ENCODE results near the gene APEX1. TPM values are rescaled to one million over a fixed set of nuclear protein-coding genes. Genes with fewer than 3 reads are reported as not detected.
A peak's percentile ranks its signal among the peaks of the same experiment; 100 is the strongest.

APEX1 gene
- total and polyA plus RNA-seq, 4 donors, result 51.1 to 122 (median 75.4) TPM

GRCh38 chr14:20461225-20462141 is 6.5 kb downstream of the APEX1 start, which contains the start of gene PIP4P1:
Gene PIP4P1, minus strand, starts transcription at chr14:20461434. Its CDS starts 109 bp downstream, at chr14:20461325.
- H3K4me3 ChIP-seq (ENCODE audit: low read length in 2 of 2), result peak within 1 kb of the TSS; percentile 77 to 83
- H3K36me3 ChIP-seq (ENCODE audit: control insufficient read depth in 1 of 2, insufficient read depth in 2 of 2, low read length in 1 of 2), result peaks cover 0 to 6% of the 10 kb centered on the region in 2 donors
- H3K27ac ChIP-seq (ENCODE audit: low read depth in 1 of 2, low read length in 2 of 2), result peak within 1 kb of the TSS in 1 of 2 donors; percentile 50
- intact Hi-C loops (cut with DNase I), result loop anchor here (2.0 to 10.0 kb wide), 3 partner anchors 117 to 223 kb away; partner anchors contain the start of genes RNASE4 (in 2 of the 2) and PARP2 (in 1 of the 2)
- H3K9me3 ChIP-seq (ENCODE audit: control insufficient read depth, low read length), result no peaks in the 10 kb centered on the region
- 0% methylated on average over 40 to 67 of the region's 67 CpGs for WGBS, 2 donors
- no peaks in the 10 kb centered on the region for H3K4me1 ChIP-seq (ENCODE audit: control insufficient read depth in 1 of 2, insufficient read depth in 2 of 2, low read length in 2 of 2)
- ATAC-seq (ENCODE audit: low FRiP score), result peak; percentile 99
- DNase-seq, result peak; percentile 99
- H3K27me3 ChIP-seq (ENCODE audit: control insufficient read depth in 1 of 2, insufficient read depth in 2 of 2, low read length in 1 of 2), result no peaks in the 10 kb centered on the region

DNA sequence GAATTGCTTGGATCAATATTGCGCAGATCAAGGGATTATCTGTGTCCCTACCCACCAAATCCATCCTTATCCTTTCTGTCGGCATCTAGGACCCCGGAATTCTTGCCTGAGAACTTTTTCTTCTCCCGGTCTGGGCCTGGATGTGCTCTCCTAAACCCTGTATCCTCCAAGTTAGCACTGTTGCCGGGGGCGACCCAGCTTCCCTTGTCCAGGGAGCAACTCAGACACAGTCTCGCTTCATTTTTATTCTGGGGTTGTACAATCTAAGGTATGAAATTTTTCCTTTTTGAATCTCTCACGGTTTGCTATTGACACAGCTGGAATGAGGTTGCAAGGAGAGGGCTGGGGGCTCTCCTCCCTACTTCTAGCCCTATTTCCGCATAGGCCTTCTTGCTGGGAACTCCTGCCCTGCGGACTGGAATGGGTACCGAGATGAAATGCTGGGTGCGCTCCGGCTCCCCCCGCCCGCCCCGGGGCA is 13.8 kb downstream of the APEX1 start:
- Histone ChIP-seq H3K4me1 (ENCODE audit: control insufficient read depth in 1 of 2, insufficient read depth in 2 of 2, low read length in 2 of 2) (peaks cover 0 to 3% of the 10 kb centered on the region in 2 donors), H3K27me3 (ENCODE audit: control insufficient read depth in 1 of 2, insufficient read depth in 2 of 2, low read length in 1 of 2) (no peaks in the 10 kb centered on the region), H3K4me3 (ENCODE audit: low read length in 2 of 2) (peak overlapping the region in 1 of 2 donors; percentile 54), H3K36me3 (ENCODE audit: control insufficient read depth in 1 of 2, insufficient read depth in 2 of 2, low read length in 1 of 2) (peaks cover 2 to 4% of the 10 kb centered on the region in 2 donors), H3K9me3 (ENCODE audit: control insufficient read depth, low read length) (no peaks in the 10 kb centered on the region), H3K27ac (ENCODE audit: low read depth in 1 of 2, low read length in 2 of 2) (peak overlapping the region in 1 of 2 donors; percentile 20)
- intact Hi-C loops (cut with DNase I), result loop anchor here (1.0 to 10.0 kb wide), 3 partner anchors 14 to 214 kb away; partner anchors contain the start of genes APEX1 (in 1 of the 2) and PARP2 (in 1 of the 2)
- DNase-seq (peak in 1 of 2 donors; percentile 69), ATAC-seq (ENCODE audit: low FRiP score) (peak; percentile 11)
- 21 to 23% methylated on average over 16 of the region's 16 CpGs for WGBS, 2 donors

DNA sequence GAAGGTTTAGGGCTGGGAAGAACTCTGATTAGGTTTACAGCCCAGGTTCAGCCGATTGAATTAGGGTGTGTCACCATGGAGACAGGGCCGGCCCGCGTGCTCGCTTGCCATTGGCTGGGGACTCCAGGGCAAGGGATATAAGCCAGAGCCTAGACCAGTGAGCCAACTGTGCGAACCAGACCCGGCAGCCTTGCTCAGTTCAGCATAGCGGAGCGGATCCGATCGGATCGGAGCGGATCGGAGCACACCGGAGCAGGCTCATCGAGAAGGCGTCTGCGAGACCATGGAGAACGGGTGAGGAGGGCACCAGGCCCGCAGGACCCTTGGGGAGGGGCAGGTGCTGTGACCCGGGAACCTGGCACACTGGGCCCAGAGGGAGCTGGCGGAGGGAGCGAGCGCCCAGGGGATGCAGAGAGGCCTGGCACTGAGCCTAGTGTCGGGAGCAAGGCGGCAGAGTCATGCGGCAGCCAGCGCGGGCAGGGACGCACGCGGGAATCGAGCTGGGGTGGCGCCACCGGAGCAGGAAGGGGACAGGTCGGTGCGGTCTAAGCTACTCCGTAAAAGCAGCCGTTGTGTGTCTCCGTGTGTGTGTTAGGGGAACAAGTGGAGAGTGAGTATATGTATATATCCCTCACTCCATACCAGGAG is 14.3 kb downstream of the APEX1 start, which contains the start of gene PNP:
TSS of gene PNP (plus strand) at position 165 of the 648 bp plus-strand sequence. CDS start at position 284, 119 bp downstream.
- intact Hi-C loops (cut with DNase I), result loop anchor here (1.0 to 10.0 kb wide), 3 partner anchors 14 to 213 kb away; partner anchors contain the start of genes APEX1 (in 1 of the 2) and PARP2 (in 1 of the 2)
- peak; percentile 97 for ATAC-seq (ENCODE audit: low FRiP score)
- Histone ChIP-seq H3K4me3 (ENCODE audit: low read length in 2 of 2) (peak within 1 kb of the TSS; percentile 3 to 54), H3K4me1 (ENCODE audit: control insufficient read depth in 1 of 2, insufficient read depth in 2 of 2, low read length in 2 of 2) (peaks cover 0 to 3% of the 10 kb centered on the region in 2 donors), H3K27me3 (ENCODE audit: control insufficient read depth in 1 of 2, insufficient read depth in 2 of 2, low read length in 1 of 2) (no peaks in the 10 kb centered on the region), H3K9me3 (ENCODE audit: control insufficient read depth, low read length) (no peaks in the 10 kb centered on the region), H3K27ac (ENCODE audit: low read depth in 1 of 2, low read length in 2 of 2) (peak within 1 kb of the TSS in 1 of 2 donors; percentile 33), H3K36me3 (ENCODE audit: control insufficient read depth in 1 of 2, insufficient read depth in 2 of 2, low read length in 1 of 2) (peaks cover 3 to 4% of the 10 kb centered on the region in 2 donors)
- peak; percentile 94 to 95 for DNase-seq
- WGBS, 2 donors, result 0 to 1% methylated on average over 40 of the region's 40 CpGs

GRCh38 chr14:20469890-20470602 is 15.0 kb downstream of the APEX1 start:
- H3K9me3 ChIP-seq (ENCODE audit: control insufficient read depth, low read length), result no peaks in the 10 kb centered on the region
- H3K27me3 ChIP-seq (ENCODE audit: control insufficient read depth in 1 of 2, insufficient read depth in 2 of 2, low read length in 1 of 2), result no peaks in the 10 kb centered on the region
- H3K4me1 ChIP-seq (ENCODE audit: control insufficient read depth in 1 of 2, insufficient read depth in 2 of 2, low read length in 2 of 2), result peaks cover 0 to 3% of the 10 kb centered on the region in 2 donors
- DNase-seq (peak in 1 of 2 donors; percentile 70), ATAC-seq (ENCODE audit: low FRiP score) (peak; percentile 66)
- peaks cover 4 to 6% of the 10 kb centered on the region in 2 donors for H3K36me3 ChIP-seq (ENCODE audit: control insufficient read depth in 1 of 2, insufficient read depth in 2 of 2, low read length in 1 of 2)
- H3K27ac ChIP-seq (ENCODE audit: low read depth in 1 of 2, low read length in 2 of 2), result peak overlapping the region in 1 of 2 donors; percentile 33
- H3K4me3 ChIP-seq (ENCODE audit: low read length in 2 of 2), result peak overlapping the region; percentile 36 to 54
- 2% methylated on average over 12 of the region's 12 CpGs for WGBS, 2 donors
- intact Hi-C loops (cut with DNase I), result loop anchor here (1.0 to 10.0 kb wide), 5 partner anchors 15 to 213 kb away; partner anchors contain the start of genes APEX1 (in 1 of the 2) and PARP2 (in 1 of the 2)

GRCh38 chr14:20470603-20470901 is 15.5 kb downstream of the APEX1 start:
- DNase-seq, result no peak
- intact Hi-C loops (cut with DNase I), result loop anchor here (2.0 to 10.0 kb wide), 2 partner anchors 134 to 142 kb away; no protein-coding TSS in a partner anchor

GRCh38 chr14:20472536-20473169 is 17.6 kb downstream of the APEX1 start:
- Histone ChIP-seq H3K27ac (ENCODE audit: low read depth in 1 of 2, low read length in 2 of 2) (no peak overlapping the region), H3K27me3 (ENCODE audit: control insufficient read depth in 1 of 2, insufficient read depth in 2 of 2, low read length in 1 of 2) (no peaks in the 10 kb centered on the region), H3K36me3 (ENCODE audit: control insufficient read depth in 1 of 2, insufficient read depth in 2 of 2, low read length in 1 of 2) (peaks cover 12 to 13% of the 10 kb centered on the region in 2 donors), H3K9me3 (ENCODE audit: control insufficient read depth, low read length) (no peaks in the 10 kb centered on the region), H3K4me3 (ENCODE audit: low read length in 2 of 2) (no peak overlapping the region), H3K4me1 (ENCODE audit: control insufficient read depth in 1 of 2, insufficient read depth in 2 of 2, low read length in 2 of 2) (peaks cover 0 to 3% of the 10 kb centered on the region in 2 donors)
- DNase-seq (no peak), ATAC-seq (ENCODE audit: low FRiP score) (no peak)
- 96 to 98% methylated on average over 2 of the region's 2 CpGs for WGBS, 2 donors
- intact Hi-C loops (cut with DNase I), result loop anchor here in 1 of 2 donors (10.0 kb wide), 1 partner anchor 132 kb away; no protein-coding TSS in a partner anchor

More at GRCh38 chr14:20470603-20470901, 15.5 kb downstream of the APEX1 start:
- H3K4me1 ChIP-seq (ENCODE audit: control insufficient read depth in 1 of 2, insufficient read depth in 2 of 2, low read length in 2 of 2), result peaks cover 0 to 3% of the 10 kb centered on the region in 2 donors
- no peak for ATAC-seq (ENCODE audit: low FRiP score)
- peak overlapping the region; percentile 36 to 54 for H3K4me3 ChIP-seq (ENCODE audit: low read length in 2 of 2)
- peaks cover 4 to 7% of the 10 kb centered on the region in 2 donors for H3K36me3 ChIP-seq (ENCODE audit: control insufficient read depth in 1 of 2, insufficient read depth in 2 of 2, low read length in 1 of 2)
- H3K9me3 ChIP-seq (ENCODE audit: control insufficient read depth, low read length), result no peaks in the 10 kb centered on the region
- H3K27ac ChIP-seq (ENCODE audit: low read depth in 1 of 2, low read length in 2 of 2), result no peak overlapping the region
- no peaks in the 10 kb centered on the region for H3K27me3 ChIP-seq (ENCODE audit: control insufficient read depth in 1 of 2, insufficient read depth in 2 of 2, low read length in 1 of 2)
- WGBS, 2 donors, result 0 to 6% methylated on average over 2 of the region's 2 CpGs

- ATAC-seq (ENCODE audit: low FRiP score), result no peak
Measured at GRCh38 chr14:20476776-20477175, 21.8 kb downstream of the APEX1 start.

More at GRCh38 chr14:20476776-20477175, 21.8 kb downstream of the APEX1 start:
- no peaks in the 10 kb centered on the region for H3K9me3 ChIP-seq (ENCODE audit: control insufficient read depth, low read length)
- DNase-seq, result no peak
- 85% methylated on average over 5 of the region's 5 CpGs for WGBS, 2 donors
- H3K27me3 ChIP-seq (ENCODE audit: control insufficient read depth in 1 of 2, insufficient read depth in 2 of 2, low read length in 1 of 2), result no peaks in the 10 kb centered on the region
- intact Hi-C loops (cut with DNase I), result loop anchor here in 1 of 2 donors (10.0 kb wide), 1 partner anchor 128 kb away; no protein-coding TSS in a partner anchor
- H3K4me1 ChIP-seq (ENCODE audit: control insufficient read depth in 1 of 2, insufficient read depth in 2 of 2, low read length in 2 of 2), result no peaks in the 10 kb centered on the region
- peaks cover 12 to 13% of the 10 kb centered on the region in 2 donors for H3K36me3 ChIP-seq (ENCODE audit: control insufficient read depth in 1 of 2, insufficient read depth in 2 of 2, low read length in 1 of 2)
- no peak overlapping the region for H3K27ac ChIP-seq (ENCODE audit: low read depth in 1 of 2, low read length in 2 of 2)
- H3K4me3 ChIP-seq (ENCODE audit: low read length in 2 of 2), result no peak overlapping the region
